ENCODE data around the gene PBX1. TPM values are rescaled to one million over a fixed set of nuclear protein-coding genes. Genes with fewer than 3 reads are reported as not detected.

Gene PBX1
- total and polyA plus RNA-seq, 2 of the 4 experiments (the other 2 are of a cell fraction), result 13.9 to 17.9 TPM

DNA sequence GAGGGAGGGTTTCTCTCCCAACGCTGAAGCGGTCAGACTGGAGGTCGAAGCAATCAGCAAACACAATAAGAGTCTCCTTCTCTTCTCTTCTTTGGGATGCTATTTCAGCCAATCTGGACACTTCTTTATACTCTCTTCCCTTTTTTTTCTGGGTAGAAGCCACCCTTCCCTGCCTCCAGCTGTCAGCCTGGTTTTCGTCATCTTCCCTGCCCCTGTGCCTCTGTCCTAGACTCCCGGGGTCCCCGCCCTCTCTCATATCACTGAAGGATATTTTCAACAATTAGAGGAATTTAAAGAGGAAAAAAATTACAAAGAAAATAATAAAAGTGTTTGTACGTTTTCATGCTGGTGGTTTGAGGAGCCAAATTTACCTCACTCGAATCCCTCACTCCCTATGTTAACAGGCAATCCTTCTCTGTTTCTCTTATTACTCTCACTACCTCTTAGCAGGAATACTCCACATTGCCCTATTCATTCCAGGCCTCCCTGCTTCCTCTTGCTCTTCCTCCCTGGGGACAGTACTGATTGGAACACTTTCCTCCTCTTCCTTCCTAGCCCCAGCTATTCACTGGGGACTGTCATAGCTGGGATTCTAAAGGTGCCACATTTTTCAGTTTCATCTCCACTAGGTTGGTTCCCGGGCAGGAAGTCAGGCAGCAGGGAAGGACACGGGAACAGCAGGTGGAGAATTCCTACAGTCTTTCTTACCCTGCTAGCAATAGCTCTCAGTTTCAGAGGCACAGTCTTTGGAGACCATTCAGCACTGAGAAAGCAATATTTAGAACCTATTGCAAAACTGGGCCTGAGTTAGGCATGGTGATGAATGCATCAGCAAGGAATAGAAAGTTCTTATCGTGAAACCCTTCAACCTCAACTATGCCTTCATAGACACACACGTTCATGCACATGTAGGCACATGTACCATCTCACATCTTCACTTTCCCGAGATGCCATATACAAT lies 288.0 kb downstream of the PBX1 start:
- Histone ChIP-seq H3K18ac (ENCODE audit: low read depth, low read length) (no peak overlapping the region), H2AK5ac (ENCODE audit: low read depth, low read length) (no peak overlapping the region), H3K9ac (ENCODE audit: low read depth, low read length) (no peak overlapping the region), H2BK20ac (ENCODE audit: low read depth, low read length) (no peak overlapping the region), H3K79me1 (ENCODE audit: low read depth in 1 of 2, low read length in 2 of 2) (no peaks in the 10 kb centered on the region), H3K27ac (ENCODE audit: insufficient read depth, low read length) (no peak overlapping the region), H3K23ac (ENCODE audit: low read depth, low read length) (no peak overlapping the region), H4K91ac (ENCODE audit: insufficient read depth, low read depth, low read length) (no peak overlapping the region), H3K9me3 (ENCODE audit: control insufficient read depth, insufficient read depth, low read length) (no peaks in the 10 kb centered on the region), H3K14ac (replicated peaks; ENCODE audit: low read depth, low read length) (no peak overlapping the region), H3K4me3 (ENCODE audit: insufficient read depth, low read depth, low read length) (no peak overlapping the region), H2AK9ac (replicated peaks; ENCODE audit: low read depth, low read length, poor library complexity) (peak overlapping the region; percentile 63), H3K4me2 (ENCODE audit: low read depth, low read length) (no peak overlapping the region), H2BK5ac (ENCODE audit: low read depth, low read length, poor library complexity, severe bottlenecking) (no peak overlapping the region), H3K56ac (ENCODE audit: extremely low read depth, insufficient read depth, low read length) (no peak overlapping the region), H2BK120ac (ENCODE audit: low read depth, low read length) (no peak overlapping the region), H3K4me1 (ENCODE audit: control insufficient read depth, insufficient read depth, low read length) (no peaks in the 10 kb centered on the region), H3K27me3 (ENCODE audit: control insufficient read depth, insufficient read depth, low read length) (no peaks in the 10 kb centered on the region), H4K20me1 (ENCODE audit: insufficient read depth, low read length) (no peaks in the 10 kb centered on the region), H4K5ac (ENCODE audit: low read depth, low read length) (no peak overlapping the region), H3K4ac (ENCODE audit: low read depth, low read length) (no peak overlapping the region), H3K36me3 (ENCODE audit: control insufficient read depth, insufficient read depth, low read length) (peaks cover 24% of the 10 kb centered on the region), H3K9me1 (ENCODE audit: insufficient read depth, low read length) (no peaks in the 10 kb centered on the region), H2AFZ (replicated peaks; ENCODE audit: low read length, poor library complexity) (no peak overlapping the region), H2BK15ac (ENCODE audit: low read depth, low read length) (no peak overlapping the region), H4K8ac (ENCODE audit: low read depth in 2 of 2, low read length in 2 of 2) (no peak overlapping the region)
- dilution Hi-C loops (cut with HindIII; ENCODE audit: low sequenced_read_pairs, unreplicated experiment) (no loop called here), in situ Hi-C loops (cut with MboI; ENCODE audit: low sequenced_read_pairs) (no loop called here), intact Hi-C loops (cut with micrococcal nuclease) (no loop called here)
- ChIA-PET POLR2A (ENCODE audit: unreplicated experiment) (no interaction called here), CTCF (no interaction called here)
- ATAC-seq (ENCODE audit: low read depth), result no peak
- BruUV-seq (replicated peaks), result no TSS peak
- TF ChIP-seq CHD1 (IDR thresholded peaks at IDR 0.05; ENCODE audit: low read depth, low read length) (no peak), CEBPB (IDR thresholded peaks at IDR 0.05; ENCODE audit: low read depth, low read length) (no peak), MAFK (IDR thresholded peaks at IDR 0.05; ENCODE audit: low read depth, low read length) (no peak), POLR2A (IDR thresholded peaks at IDR 0.05; ENCODE audit: low read depth, low read length) (no peak), RFX5 (IDR thresholded peaks at IDR 0.05; ENCODE audit: low read depth, low read length) (no peak), SMC3 (IDR thresholded peaks at IDR 0.05; ENCODE audit: low read depth, low read length) (no peak), BHLHE40 (IDR thresholded peaks at IDR 0.05; ENCODE audit: low read depth, low read length) (no peak)
- TF ChIP-seq, protein P1, sequence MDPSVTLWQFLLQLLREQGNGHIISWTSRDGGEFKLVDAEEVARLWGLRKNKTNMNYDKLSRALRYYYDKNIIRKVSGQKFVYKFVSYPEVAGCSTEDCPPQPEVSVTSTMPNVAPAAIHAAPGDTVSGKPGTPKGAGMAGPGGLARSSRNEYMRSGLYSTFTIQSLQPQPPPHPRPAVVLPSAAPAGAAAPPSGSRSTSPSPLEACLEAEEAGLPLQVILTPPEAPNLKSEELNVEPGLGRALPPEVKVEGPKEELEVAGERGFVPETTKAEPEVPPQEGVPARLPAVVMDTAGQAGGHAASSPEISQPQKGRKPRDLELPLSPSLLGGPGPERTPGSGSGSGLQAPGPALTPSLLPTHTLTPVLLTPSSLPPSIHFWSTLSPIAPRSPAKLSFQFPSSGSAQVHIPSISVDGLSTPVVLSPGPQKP (IDR thresholded peaks at IDR 0.05; ENCODE audit: borderline replicate concordance, low read depth, low read length), result no peak
- DNase-seq, result no peak
- 90% methylated on average over 2 of the region's 13 CpGs; no CpG with 5 or more reads in 1 of the 2 experiments for WGBS, 2 experiments (ENCODE audit: extremely low coverage in 2 of 2, insufficient read length in 1 of 2)
